Aorta (tissue), 5 donors: ENCODE results near the gene ZNF331. TPM values are rescaled to one million over a fixed set of nuclear protein-coding genes. Genes with fewer than 3 reads are reported as not detected.
"Not testable (repeated sequence)": the region's sequence is repeated elsewhere in the genome, so short reads cannot be mapped to it uniquely, and the experiment has no call there.

Experiments used
- ATAC-seq: fragments of 200-7000 bp; cut with Tn5 transposase; one replicate; pipeline ENCODE4 v1.9.1; 2022; ENCODE audit warnings: moderate library complexity; ENCODE audit not compliant: low FRiP score
- DNase-seq, 2 donors: peaks; one replicate each; pipeline ENCODE4 v3.0.0-alpha.2; 2020
- H3K27ac ChIP-seq, 2 donors: one replicate each; pipeline ENCODE4 v1.5.1; 2013; ENCODE audit warnings: low read length in 2 of 2, mild to moderate bottlenecking in 2 of 2, moderate library complexity in 2 of 2, control low read depth in 1 of 2, inconsistent platforms in 1 of 2, low read depth in 1 of 2
- H3K27me3 ChIP-seq, 2 donors: one replicate each; pipeline ENCODE4 v1.6.1; 2013; ENCODE audit warnings: control low read depth in 1 of 2, low read length in 1 of 2, mild to moderate bottlenecking in 1 of 2, moderate library complexity in 1 of 2; ENCODE audit not compliant: insufficient read depth in 2 of 2, control insufficient read depth in 1 of 2
- H3K36me3 ChIP-seq, 2 donors: one replicate each; pipeline ENCODE4 v1.6.1; 2013; ENCODE audit warnings: control low read depth in 1 of 2, low read length in 1 of 2, mild to moderate bottlenecking in 1 of 2; ENCODE audit not compliant: insufficient read depth in 2 of 2, control insufficient read depth in 1 of 2
- H3K4me1 ChIP-seq, 2 donors: one replicate each; pipeline ENCODE4 v1.6.1; 2013; ENCODE audit warnings: low read length in 2 of 2, control low read depth in 1 of 2, mild to moderate bottlenecking in 1 of 2, moderate library complexity in 1 of 2; ENCODE audit not compliant: insufficient read depth in 2 of 2, control insufficient read depth in 1 of 2
- H3K4me3 ChIP-seq, 2 donors: one replicate each; pipeline ENCODE4 v1.5.1; 2013; ENCODE audit warnings: low read length in 2 of 2, control low read depth in 1 of 2, mild to moderate bottlenecking in 1 of 2
- H3K9me3 ChIP-seq: one replicate; pipeline ENCODE4 v1.6.1; 2013; ENCODE audit warnings: mild to moderate bottlenecking, low read length; ENCODE audit not compliant: control insufficient read depth
- WGBS, 2 donors: extraction: QIAGEN DNeasy Blood & Tissue Kit; methylation state at CpG; one replicate each; pipeline ENCODE4 v1.1.7; 2013; 5-methylcytosine and 5-hydroxymethylcytosine counted together
- intact Hi-C, 2 donors: fragments of 100-400 bp; cut with DNase I; formaldehyde crosslinking; loops; one replicate each; pipeline versions ENCODE4 v1.14.2 to v1.15.0; 2022
- polyA plus RNA-seq, 2 donors: library from polyadenylated mRNA; stranded (reverse); fragments of 200-250 nt; gene quantifications; one replicate each; pipeline ENCODE4 v1.2.3, GENCODE V29; 2013
- total RNA-seq, 2 donors: library from RNA; stranded (reverse); fragmentation: NEBNext Ultra II Directional; extraction: Animal tissue kit (Norgen Biotek cat#: 25700); gene quantifications; one replicate each; pipeline ENCODE4 v1.2.1, GENCODE V29; 2021
- donor health status: healthy with polysubstance abuse.
- donor health status: Bipolar disorder and iron deficiency.
- donor health status: DM: no; HTN: no; CAD: no.
- donor health status: DM: no; HTN: no; CAD: no.
- donor health status: DM: yes; HTN: yes; CAD: no.

Gene ZNF331
- total and polyA plus RNA-seq, 4 donors: 7.3 to 59.6 (median 17.3) TPM

GRCh38 chr19:53506728-53507127 lies 31.2 kb upstream of the ZNF331 start:
- 49 to 54% methylated on average over 8 of the region's 8 CpGs for WGBS, 2 donors
- Histone ChIP-seq H3K27me3 (peaks cover 0 to 2% of the 10 kb centered on the region in 2 donors), H3K4me3 (no peak overlapping the region), H3K4me1 (no peaks in the 10 kb centered on the region), H3K9me3 (peaks cover 1% of the 10 kb centered on the region), H3K36me3 (no peaks in the 10 kb centered on the region), H3K27ac (no peak overlapping the region)
- DNase-seq: no peak
- intact Hi-C loops: no loop called here
- no peak for ATAC-seq

GRCh38 chr19:53507523-53508442 lies 30.2 kb upstream of the ZNF331 start:
- DNase-seq (no peak), ATAC-seq (no peak)
- Histone ChIP-seq H3K4me3 (no peak overlapping the region), H3K9me3 (peaks cover 1% of the 10 kb centered on the region), H3K27me3 (peaks cover 0 to 2% of the 10 kb centered on the region in 2 donors), H3K4me1 (no peaks in the 10 kb centered on the region), H3K36me3 (no peaks in the 10 kb centered on the region), H3K27ac (no peak overlapping the region)
- WGBS, 2 donors: 47 to 61% methylated on average over 17 of the region's 17 CpGs
- intact Hi-C loops: no loop called here

GRCh38 chr19:53509443-53509842 lies 28.5 kb upstream of the ZNF331 start:
- 55 to 60% methylated on average over 3 of the region's 3 CpGs for WGBS, 2 donors
- no peak for ATAC-seq
- intact Hi-C loops: no loop called here

GRCh38 chr19:53509845-53510244 lies 28.1 kb upstream of the ZNF331 start:
- 72% methylated on average over 5 of the region's 5 CpGs for WGBS, 2 donors
- Histone ChIP-seq H3K27me3 (no peaks in the 10 kb centered on the region), H3K4me1 (no peaks in the 10 kb centered on the region), H3K27ac (no peak overlapping the region), H3K9me3 (peaks cover 1% of the 10 kb centered on the region), H3K4me3 (no peak overlapping the region), H3K36me3 (no peaks in the 10 kb centered on the region)
- intact Hi-C loops: loop anchor here (5.0 to 10.0 kb wide), 4 partner anchors 75 to 315 kb away; partner anchors contain the start of genes ZNF665 (in 1 of the 2) and ZNF761 (in 1 of the 2)
- DNase-seq (no peak), ATAC-seq (no peak)

More at GRCh38 chr19:53509443-53509842, 28.5 kb upstream of the ZNF331 start:
- peaks cover 0 to 2% of the 10 kb centered on the region in 2 donors for H3K27me3 ChIP-seq
- peaks cover 1% of the 10 kb centered on the region for H3K9me3 ChIP-seq
- H3K27ac ChIP-seq: no peak overlapping the region
- H3K36me3 ChIP-seq: no peaks in the 10 kb centered on the region
- no peaks in the 10 kb centered on the region for H3K4me1 ChIP-seq
- no peak overlapping the region for H3K4me3 ChIP-seq
- no peak for DNase-seq

- Histone ChIP-seq H3K9me3 (no peaks in the 10 kb centered on the region), H3K27ac (no peak overlapping the region), H3K4me3 (no peak overlapping the region), H3K27me3 (no peaks in the 10 kb centered on the region), H3K36me3 (no peaks in the 10 kb centered on the region), H3K4me1 (no peaks in the 10 kb centered on the region)
- intact Hi-C loops: loop anchor here (5.0 to 10.0 kb wide), 4 partner anchors 77 to 317 kb away; partner anchors contain the start of genes ZNF665 (in 1 of the 2) and ZNF761 (in 1 of the 2)
- ATAC-seq (no peak), DNase-seq (no peak)
- WGBS, 2 donors: 93 to 94% methylated on average over 2 of the region's 2 CpGs
Observed at GRCh38 chr19:53511357-53511756, 26.6 kb upstream of the ZNF331 start.

- intact Hi-C loops: loop anchor here (5.0 to 10.0 kb wide), 4 partner anchors 77 to 317 kb away; partner anchors contain the start of genes ZNF665 (in 1 of the 2) and ZNF761 (in 1 of the 2)
- no peaks in the 10 kb centered on the region for H3K27me3 ChIP-seq
- no peak overlapping the region for H3K27ac ChIP-seq
- H3K4me3 ChIP-seq: no peak overlapping the region
- peak; percentile 83 for ATAC-seq
- no peaks in the 10 kb centered on the region for H3K9me3 ChIP-seq
- no peaks in the 10 kb centered on the region for H3K36me3 ChIP-seq
- no peaks in the 10 kb centered on the region for H3K4me1 ChIP-seq
- WGBS, 2 donors: 28 to 31% methylated on average over 11 of the region's 11 CpGs
- peak; percentile 65 to 82 for DNase-seq
Observed at GRCh38 chr19:53511933-53512374, 26.0 kb upstream of the ZNF331 start.

- not testable (repeated sequence) for ATAC-seq, H3K27ac ChIP-seq, DNase-seq, H3K4me3 ChIP-seq, H3K9me3 ChIP-seq, H3K27me3 ChIP-seq, H3K4me1 ChIP-seq, H3K36me3 ChIP-seq
- 87 to 93% methylated on average over 3 of the region's 3 CpGs for WGBS, 2 donors
- intact Hi-C loops: loop anchor here (10.0 kb wide), 3 partner anchors 80 to 320 kb away; partner anchors contain the start of genes ZNF665 (in 1 of the 2) and ZNF761 (in 1 of the 2)
Observed at GRCh38 chr19:53515047-53515446, 22.9 kb upstream of the ZNF331 start.

GRCh38 chr19:53517114-53517741 lies 20.7 kb upstream of the ZNF331 start:
- no peaks in the 10 kb centered on the region for H3K27me3 ChIP-seq
- intact Hi-C loops: loop anchor here (10.0 kb wide), 3 partner anchors 82 to 322 kb away; partner anchors contain the start of genes ZNF665 (in 1 of the 2) and ZNF761 (in 1 of the 2)
- no peaks in the 10 kb centered on the region for H3K9me3 ChIP-seq
- 69 to 73% methylated on average over 5 of the region's 5 CpGs for WGBS, 2 donors
- no peaks in the 10 kb centered on the region for H3K36me3 ChIP-seq
- no peak overlapping the region for H3K4me3 ChIP-seq
- DNase-seq: no peak
- H3K4me1 ChIP-seq: no peaks in the 10 kb centered on the region
- no peak overlapping the region for H3K27ac ChIP-seq
- no peak for ATAC-seq
